Stimulated activated CD8-positive, alpha-beta memory T cell treated with anti-CD3 and anti-CD28 coated beads, Interleukin-2, amount 100 ng/mL, for 48 hours (primary cell): ENCODE data around the gene SORBS2.
A peak's percentile ranks its signal among the peaks of the same experiment; 100 is the strongest.

Experiments
- DNase-seq, 2 donors: peaks; one replicate each; pipeline ENCODE4 v3.0.0-alpha.2; 2020; ENCODE audit warnings: low read depth in 2 of 2

SORBS2 gene

DNA sequence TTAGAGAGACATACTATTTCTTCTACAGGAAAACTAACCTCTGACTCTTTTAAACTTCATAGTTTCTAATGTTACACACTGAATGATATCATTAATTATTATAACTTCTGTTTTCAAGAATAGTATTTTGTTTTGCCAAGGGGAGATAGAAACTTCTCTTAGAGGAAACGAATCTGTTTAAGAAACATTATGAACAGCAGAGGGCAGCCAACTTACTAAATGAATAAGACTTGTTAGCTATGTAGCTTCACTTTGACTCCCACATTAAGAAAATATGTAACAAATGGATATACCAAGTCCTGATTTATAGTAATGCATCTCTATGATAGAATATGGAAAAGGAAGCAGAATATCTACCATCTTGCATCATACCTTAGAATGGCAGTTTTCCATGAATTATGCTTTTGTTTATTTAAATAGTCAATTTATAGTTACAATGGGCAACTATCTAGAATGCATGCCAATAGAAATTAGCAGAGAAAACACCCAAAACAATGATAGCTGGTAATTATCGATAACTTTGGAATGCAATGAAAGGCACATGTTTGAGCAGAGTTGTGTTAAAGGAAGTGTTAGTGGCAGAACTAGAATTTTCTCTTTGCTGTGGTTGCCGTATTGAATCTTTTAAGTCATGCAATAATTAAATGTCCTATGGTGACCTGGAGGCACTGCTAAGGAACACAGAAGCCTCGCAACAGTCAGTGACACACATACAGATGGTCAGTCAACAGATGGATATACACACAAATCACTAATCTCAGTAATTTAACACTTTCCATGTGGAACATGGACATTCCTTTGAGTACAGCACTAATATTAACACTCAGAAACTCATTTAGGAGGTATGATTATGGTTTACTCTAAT is 171.0 kb downstream of the SORBS2 start:
- no peak for DNase-seq

- no peak for DNase-seq
These were observed 173.3 kb downstream of the SORBS2 start for GRCh38 chr4:185638548-185639301.

GRCh38 chr4:185638093-185638492 is 173.9 kb downstream of the SORBS2 start:
- DNase-seq: no peak

- no peak for DNase-seq
These were observed 174.7 kb downstream of the SORBS2 start for GRCh38 chr4:185637163-185637875.

- no peak for DNase-seq
These were observed 177.8 kb downstream of the SORBS2 start for GRCh38 chr4:185634066-185634652.

DNA sequence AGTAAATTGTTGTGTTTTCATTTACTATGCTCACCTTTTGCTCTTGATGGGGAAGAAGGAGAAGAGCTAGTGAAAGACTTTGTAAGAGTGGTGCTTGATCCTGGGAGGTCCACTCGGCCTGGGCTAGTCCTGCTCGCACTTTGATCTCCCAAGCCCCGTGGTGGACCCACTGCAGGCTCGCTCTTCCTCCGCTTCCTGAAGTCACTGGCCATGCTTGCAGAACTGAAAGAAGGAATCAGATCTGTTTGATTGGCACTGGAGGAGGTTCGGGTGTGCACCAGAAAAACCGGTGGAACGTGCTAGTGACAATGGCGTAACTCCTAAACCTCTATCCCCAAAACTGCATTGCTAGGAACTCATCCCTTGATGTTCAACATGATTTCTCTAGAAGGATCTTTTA is 185.2 kb downstream of the SORBS2 start:
- no peak for DNase-seq

DNA sequence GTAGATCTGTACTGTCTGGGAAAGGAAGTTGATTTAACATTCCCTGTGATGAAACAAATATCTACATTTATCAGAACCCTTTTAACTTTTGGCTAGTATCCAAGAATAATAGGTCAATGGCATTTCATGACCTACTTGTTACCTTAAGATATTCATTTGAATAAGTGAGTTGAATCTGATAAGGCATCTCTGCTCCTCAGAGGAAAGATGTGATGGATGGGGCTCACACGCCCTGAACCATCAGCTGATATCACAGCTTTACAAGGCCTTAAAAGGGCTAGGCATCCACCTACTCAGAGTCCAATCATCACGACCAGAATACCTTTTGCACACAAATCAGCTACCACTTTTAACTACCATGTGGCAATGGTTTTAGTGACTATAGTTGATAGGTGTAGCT is 186.5 kb downstream of the SORBS2 start:
- DNase-seq: no peak

GRCh38 chr4:185624259-185624589 is 187.8 kb downstream of the SORBS2 start:
- no peak for DNase-seq

- no peak for DNase-seq
These were observed 188.3 kb downstream of the SORBS2 start for GRCh38 chr4:185623444-185624258.

DNA sequence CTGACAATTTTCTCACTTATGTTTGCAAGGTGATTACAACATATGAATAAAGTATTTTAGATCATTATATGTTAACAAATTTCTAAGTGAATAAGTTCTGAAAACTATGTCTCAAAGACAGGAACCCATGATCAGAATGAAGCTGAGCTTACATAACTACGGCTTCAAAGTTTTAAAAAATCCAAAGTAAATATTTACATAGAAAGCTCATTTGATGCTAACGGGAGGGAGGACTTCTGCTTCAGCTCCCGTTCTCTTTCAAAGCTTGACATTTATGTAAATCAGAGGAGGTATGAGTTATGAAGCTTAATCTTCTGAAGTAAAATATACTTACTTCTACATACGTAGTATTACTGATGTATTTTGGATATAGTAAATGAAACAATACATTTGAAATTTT is 203.8 kb downstream of the SORBS2 start:
- no peak for DNase-seq

GRCh38 chr4:185602397-185602796 is 209.6 kb downstream of the SORBS2 start:
- DNase-seq: no peak

DNA sequence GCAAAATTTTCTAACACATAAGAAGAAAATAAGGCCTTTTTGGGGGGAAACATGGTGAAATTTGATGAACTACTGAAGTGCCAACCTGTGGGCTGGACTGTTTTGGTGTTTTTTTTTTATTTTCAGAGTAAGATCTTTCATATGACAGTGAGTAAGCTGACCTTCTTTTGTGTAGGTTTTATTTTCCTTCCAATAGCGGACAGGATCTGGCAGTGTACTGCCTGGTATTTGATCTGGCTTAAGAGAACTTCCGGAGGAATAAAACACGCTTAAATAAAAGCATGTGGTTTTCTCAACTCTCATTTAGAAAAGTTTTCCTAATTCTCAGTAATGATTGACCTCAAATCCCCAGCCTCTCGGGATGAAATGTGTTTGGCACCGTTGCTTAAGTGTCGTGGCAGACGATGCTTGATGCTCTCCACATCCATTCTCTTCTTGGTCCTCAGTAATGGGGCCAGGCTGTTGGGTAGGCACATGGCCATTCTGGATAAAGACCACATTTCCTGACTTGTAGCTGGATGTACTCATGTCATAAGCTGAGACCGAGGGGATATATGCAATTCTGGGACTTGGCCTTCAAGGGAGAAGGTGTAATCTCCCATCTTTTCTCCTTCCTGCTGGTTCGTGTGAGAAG is 211.1 kb downstream of the SORBS2 start:
- no peak for DNase-seq

DNA sequence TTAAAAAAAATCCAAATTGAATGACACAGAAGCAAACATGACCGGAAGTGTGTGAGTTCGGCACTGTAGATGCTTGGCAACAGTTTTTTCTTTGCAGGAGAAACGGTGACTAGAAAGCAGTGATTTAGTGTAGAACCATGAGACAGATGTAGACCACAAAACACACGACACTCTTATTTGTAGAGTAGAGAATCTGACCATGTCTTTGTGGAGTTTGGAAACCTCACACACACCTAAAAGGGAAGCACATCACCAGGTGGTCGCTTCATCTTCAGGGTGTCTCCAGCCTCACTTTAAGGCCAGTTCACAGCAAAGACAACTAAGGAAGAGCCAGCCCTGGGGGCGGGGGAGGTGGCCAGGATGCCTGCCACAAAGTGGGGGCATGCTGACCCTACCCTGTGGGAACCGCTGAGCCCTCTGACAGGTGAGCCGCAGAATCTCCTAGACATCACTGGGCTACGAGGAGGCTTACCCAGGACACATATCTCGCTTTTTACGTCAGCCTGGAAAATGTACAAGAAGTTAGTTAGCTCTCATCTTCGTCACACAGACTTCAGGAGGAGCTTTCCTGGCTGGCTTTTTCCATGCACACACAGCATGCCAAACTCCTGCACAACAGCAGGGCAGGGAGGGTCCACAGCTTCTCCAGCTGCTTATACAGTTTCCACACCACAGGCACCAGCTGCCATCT is 212.3 kb downstream of the SORBS2 start:
- no peak for DNase-seq

DNA sequence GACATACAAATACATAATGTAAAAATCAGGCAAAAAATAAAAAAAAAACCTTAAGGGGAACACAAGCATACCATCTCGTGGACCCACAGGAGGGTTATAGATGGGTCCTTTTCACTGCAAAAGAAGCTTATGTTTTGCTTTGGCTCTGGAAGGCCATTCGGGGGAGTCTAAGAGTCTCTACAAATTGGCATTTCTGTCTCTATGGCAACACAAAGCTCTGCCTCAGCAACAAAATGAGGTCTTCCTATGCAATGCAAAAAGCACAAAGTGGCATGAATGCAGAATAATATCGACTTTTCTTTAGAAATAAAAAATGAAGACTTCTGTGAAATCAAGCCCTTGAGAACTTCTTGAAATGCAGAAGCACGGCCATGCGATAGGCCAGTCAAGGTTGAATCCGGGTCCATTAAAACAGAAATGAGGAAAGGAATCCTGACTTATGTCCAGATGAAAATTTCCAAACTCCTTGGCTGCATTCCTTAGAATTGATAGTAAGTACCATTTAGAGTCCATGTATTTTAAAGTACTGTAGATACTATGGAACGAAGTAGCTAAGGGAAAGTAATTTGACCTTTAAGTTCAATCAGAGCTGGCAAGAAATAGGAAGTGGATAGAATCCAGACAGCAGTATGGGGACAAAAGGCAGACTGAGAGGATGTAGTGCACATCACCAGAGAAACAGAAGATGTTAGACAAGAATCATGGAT is 213.0 kb downstream of the SORBS2 start:
- no peak for DNase-seq

- DNase-seq: peak; percentile 33 to 51
These were observed 214.3 kb downstream of the SORBS2 start for GRCh38 chr4:185597532-185598188.

DNA sequence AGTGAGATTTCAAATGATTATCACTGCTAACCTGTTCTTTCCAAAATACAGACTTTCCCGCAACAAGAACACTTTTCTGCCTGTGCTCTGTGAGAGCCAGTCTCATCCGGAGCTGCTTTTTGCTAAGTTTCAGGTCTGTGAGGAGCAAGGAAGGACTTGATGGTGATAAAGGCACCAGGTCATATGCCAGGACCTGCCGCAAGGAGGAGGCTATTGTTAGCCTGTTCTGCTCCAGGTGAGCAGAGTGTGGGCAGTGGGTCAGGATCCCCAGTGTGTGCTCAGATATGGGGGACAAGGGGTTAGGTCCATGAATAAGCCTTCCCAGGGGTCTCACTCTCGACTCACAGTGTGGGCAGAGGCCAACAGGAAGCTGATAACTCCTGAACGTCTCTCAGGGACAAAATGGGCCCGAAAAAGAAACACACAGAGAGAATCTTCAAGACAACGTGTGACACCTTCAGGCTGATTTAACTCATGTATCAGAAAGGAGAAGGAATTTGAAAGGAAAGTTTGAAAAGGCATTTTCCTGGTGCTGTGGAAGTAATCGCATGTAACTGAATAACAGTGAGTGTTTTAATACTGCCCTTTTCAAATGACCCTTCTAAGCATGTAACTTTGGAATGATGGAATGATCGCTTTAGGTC is 219.0 kb downstream of the SORBS2 start:
- DNase-seq: no peak

DNA sequence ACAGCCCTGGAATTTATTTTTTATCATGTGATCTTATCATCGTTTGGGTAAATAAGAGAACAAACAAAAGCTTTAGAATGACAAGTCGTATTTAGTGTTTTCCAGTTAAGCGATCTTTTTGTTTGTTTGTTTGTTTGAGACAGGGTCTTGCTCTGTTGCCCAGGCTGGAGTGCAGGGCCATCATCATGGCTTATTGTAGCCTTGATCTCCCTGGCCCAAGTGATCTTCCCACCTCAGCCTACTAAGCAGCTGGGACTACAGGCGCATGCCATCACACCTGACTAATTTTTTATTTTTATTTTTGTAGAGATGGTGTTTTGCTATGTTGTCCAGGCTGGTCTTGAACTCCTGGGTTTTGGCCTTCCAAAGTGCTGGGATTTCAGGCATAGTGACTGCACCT is 219.6 kb downstream of the SORBS2 start:
- DNase-seq: no peak

DNA sequence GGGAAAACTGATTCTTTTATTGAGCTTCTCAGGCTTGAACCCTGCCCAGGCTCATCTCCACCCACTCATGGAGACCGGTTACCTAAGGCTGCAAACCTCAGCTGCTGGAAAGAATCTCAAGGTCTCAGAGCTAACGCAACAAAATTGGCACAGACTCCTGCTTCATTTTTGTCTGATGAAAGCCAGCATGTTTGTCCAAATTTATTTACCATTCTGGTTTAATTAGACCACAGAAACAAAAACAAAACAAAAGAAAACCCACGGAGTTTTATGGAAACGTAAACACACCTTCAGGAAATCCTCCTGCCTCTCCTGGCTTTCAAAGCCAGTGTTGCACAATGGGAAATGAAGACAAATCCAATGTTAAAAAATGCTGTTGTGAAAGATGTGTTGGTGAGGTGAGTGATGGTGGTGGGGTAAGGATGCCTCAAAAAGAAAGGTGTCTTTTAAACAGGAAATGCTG is 220.3 kb downstream of the SORBS2 start:
- DNase-seq: no peak
